GM13977 (cell line): ENCODE data around the gene PRH2.

Experiments
- DNase-seq: peaks from one replicate; pipeline ENCODE4 v3.0.0; 2012; ENCODE audit warnings: low spot score
- CTCF ChIP-seq: IDR thresholded peaks from 2 replicates; pipeline ENCODE4 v1.5.1; 2012; ENCODE audit warnings: mild to moderate bottlenecking, control low read depth; ENCODE audit not compliant: insufficient read depth; ENCODE audit errors: extremely low read depth, missing control alignments
- in situ Hi-C: fragments of 300-500 bp; cut with MboI; formaldehyde crosslinking; loops from one replicate; pipeline ENCODE4 v1.12.0; 2022; ENCODE audit warnings: low sequenced_read_pairs, low pct_unique_long_range_greater_than_20kb, mixed read lengths, inconsistent platforms; ENCODE audit not compliant: unreplicated experiment

The PRH2 gene

GRCh38 chr12:10957741-10958140 lies 28.7 kb downstream of the PRH2 start:
- in situ Hi-C loops: no loop called here
- DNase-seq: no peak
- TF ChIP-seq CTCF: no peak

GRCh38 chr12:10959804-10960203 lies 30.8 kb downstream of the PRH2 start:
- peak; percentile 5 for TF ChIP-seq CTCF
- DNase-seq: no peak
- in situ Hi-C loops: no loop called here

GRCh38 chr12:10960211-10960610 lies 31.2 kb downstream of the PRH2 start:
- in situ Hi-C loops: no loop called here
- DNase-seq: no peak
- no peak for TF ChIP-seq CTCF

GRCh38 chr12:10965476-10965875 lies 36.4 kb downstream of the PRH2 start:
- DNase-seq: no peak
- in situ Hi-C loops: no loop called here
- TF ChIP-seq CTCF: no peak

- in situ Hi-C loops: no loop called here
- no peak for DNase-seq
- no peak for TF ChIP-seq CTCF
Measured at GRCh38 chr12:10966314-10966713, 37.3 kb downstream of the PRH2 start.

- in situ Hi-C loops: no loop called here
- TF ChIP-seq CTCF: no peak
- no peak for DNase-seq
Measured at GRCh38 chr12:10967409-10967808, 38.4 kb downstream of the PRH2 start.
